A549 (cell line): ENCODE data around the gene PTPRK. TPM values are rescaled to one million over a fixed set of nuclear protein-coding genes. Genes with fewer than 3 reads are reported as not detected.

ENCODE experiments used
- ATAC-seq, 2 experiments: fragments of 200-7000 bp in 1 of 2; fragments of >200 bp in 1 of 2; cut with Nextera tagmentation in 1 of 2; cut with Tn5 transposase in 1 of 2; 3 replicates each; pipeline versions ENCODE4 v1.8.0 to v1.9.1; 2018 to 2020; ENCODE audit warnings: mild to moderate bottlenecking in 1 of 2, moderate library complexity in 1 of 2
- CTCF ChIA-PET: fragments of 300-600 bp; sonication (Branson Sonifier 250); formaldehyde crosslinking; extraction: SDS; loops from one replicate; lab custom pipeline; 2021; ENCODE audit warnings: antibody characterized with exemption, inconsistent platforms; lab: Yijun Ruan, JAX
- POLR2A ChIA-PET: fragments of 350-600 bp; formaldehyde crosslinking; extraction: SDS; loops from one replicate; lab custom pipeline; 2021; ENCODE audit warnings: antibody characterized with exemption, inconsistent platforms; lab: Yijun Ruan, JAX
- DNase-seq, 2 experiments: peaks; one replicate each; pipeline versions ENCODE4 v3.0.0 to v3.0.0-alpha.2; 2011 to 2016; ENCODE audit warnings: low read depth in 1 of 2, low spot score in 1 of 2
- FAIRE-seq: peaks from 2 replicates; lab custom pipeline; 2011; peaks lifted over from hg19 to GRCh38; lab: Jason Lieb, UNC
- H3K27ac ChIP-seq, 2 experiments: fragments of >200 bp; sonication (Bioruptor Twin); formaldehyde crosslinking; 3 replicates each; pipeline ENCODE4 v1.5.1; 2016 to 2017
- H3K4me1 ChIP-seq: fragments of >200 bp; sonication (Bioruptor Twin); formaldehyde crosslinking; 3 replicates; pipeline ENCODE4 v1.6.1; 2016
- H3K4me2 ChIP-seq: fragments of >200 bp; sonication (Bioruptor Twin); formaldehyde crosslinking; 3 replicates; pipeline ENCODE4 v1.6.1; 2016
- H3K4me3 ChIP-seq: fragments of >200 bp; sonication (Bioruptor Twin); formaldehyde crosslinking; 3 replicates; pipeline ENCODE4 v1.5.1; 2016
- H3K9me3 ChIP-seq: fragments of >200 bp; sonication (Bioruptor Twin); formaldehyde crosslinking; 3 replicates; pipeline ENCODE4 v1.6.1; 2016
- BHLHE40 ChIP-seq: IDR thresholded peaks from 2 replicates; pipeline ENCODE4 v1.6.1; 2012; ENCODE audit warnings: low read depth, low read length, inconsistent platforms
- CEBPB ChIP-seq, 2 experiments: fragments of >200 bp in 1 of 2; sonication (Bioruptor Twin) in 1 of 2; formaldehyde crosslinking in 1 of 2; IDR thresholded peaks; 2 replicates each; pipeline ENCODE4 v1.6.1; 2012 to 2016
- EHF ChIP-seq: fragments of 250-450 bp; sonication (Bioruptor Pico); IDR thresholded peaks from 2 replicates; pipeline ENCODE4 v1.5.0; 2020; ENCODE audit warnings: mild to moderate bottlenecking
- ESRRA ChIP-seq: fragments of 150-350 bp; IDR thresholded peaks from 2 replicates; pipeline ENCODE4 v1.6.1; 2014; ENCODE audit warnings: mild to moderate bottlenecking, low read length, borderline replicate concordance
- HDAC2 ChIP-seq: fragments of 200-600 bp; sonication (generic); IDR thresholded peaks from 2 replicates; pipeline ENCODE4 v1.6.1; 2016
- HMGXB4 ChIP-seq: fragments of 250-450 bp; sonication (Bioruptor Pico); IDR thresholded peaks from 2 replicates; pipeline ENCODE4 v1.5.0; 2021; ENCODE audit warnings: mild to moderate bottlenecking, moderate library complexity, borderline replicate concordance
- MAFK ChIP-seq: fragments of 450-650 bp; IDR thresholded peaks from 2 replicates; pipeline ENCODE4 v1.6.1; 2014; ENCODE audit not compliant: partially characterized antibody
- MYC ChIP-seq: IDR thresholded peaks from 2 replicates; pipeline ENCODE4 v1.6.1; 2012; ENCODE audit warnings: mild to moderate bottlenecking, inconsistent platforms, low read length, improper control_type of control experiment, borderline replicate concordance
- NFE2L2 ChIP-seq: fragments of 150-350 bp; conservative IDR thresholded peaks from 2 replicates; pipeline ENCODE4 v1.6.1; 2014; ENCODE audit warnings: low read length
- NPAS2 ChIP-seq: fragments of 250-450 bp; sonication (Bioruptor Pico); IDR thresholded peaks from 2 replicates; pipeline ENCODE4 v1.8.0; 2022; ENCODE audit warnings: mild to moderate bottlenecking, moderate library complexity, borderline replicate concordance
- TFCP2L1 ChIP-seq: fragments of 250-450 bp; sonication (Bioruptor Pico); IDR thresholded peaks from 2 replicates; pipeline ENCODE4 v1.5.0; 2021; ENCODE audit warnings: mild to moderate bottlenecking
- USF2 ChIP-seq: fragments of 450-650 bp; IDR thresholded peaks from 2 replicates; pipeline ENCODE4 v1.6.1; 2014; ENCODE audit warnings: antibody characterized with exemption
- WGBS: methylation state at CpG from one replicate; pipeline ENCODE4 v1.1.6; 2017; ENCODE audit errors: missing lambda C conversion rate; 5-methylcytosine and 5-hydroxymethylcytosine counted together
- polyA plus RNA-seq, 4 experiments: library from polyadenylated mRNA; depleted of rRNA in 3 of 4; stranded (reverse); fragments of >200 nt; fragmentation: RNase III in 1 of 4; extraction: RNeasy Plus Mini Kit Qiagen cat#74134 plus additional on column Dnase treatment in 1 of 4; gene quantifications; 2 replicates in 3 of 4; 3 replicates in 1 of 4; pipeline ENCODE4 v1.2.3, GENCODE V29; 2011 to 2017
- TF ChIP-seq, protein P1 (sequence below): fragments of >200 bp; sonication (Bioruptor Twin); formaldehyde crosslinking; IDR thresholded peaks from 3 replicates; pipeline ENCODE4 v1.5.1; 2016
- TF ChIP-seq, protein P2 (sequence below): fragments of 150-350 bp; IDR thresholded peaks from 2 replicates; pipeline ENCODE4 v1.6.1; 2014; ENCODE audit warnings: low read depth, mild to moderate bottlenecking, low read length
- TF ChIP-seq, protein P3 (sequence below): fragments of >200 bp; sonication (Bioruptor Twin); formaldehyde crosslinking; IDR thresholded peaks from 2 replicates; pipeline ENCODE4 v1.6.1; 2016
- TF ChIP-seq, protein P4 (sequence below): fragments of 250-450 bp; sonication (Bioruptor Pico); IDR thresholded peaks from 2 replicates; pipeline ENCODE4 v1.5.0; 2020; ENCODE audit warnings: low read depth, mild to moderate bottlenecking, moderate library complexity

PTPRK gene
- polyA plus RNA-seq, 2 of the 4 experiments (the other 2 are of a cell fraction): 14.4 to 16.1 TPM

- Histone ChIP-seq H3K9me3 (no peaks in the 10 kb centered on the region), H3K4me1 (peaks cover 18% of the 10 kb centered on the region; the same call in 2 of the 3 replicates), H3K27ac (no peak overlapping the region), H3K4me2 (no peak overlapping the region), H3K4me3 (no peak overlapping the region)
- FAIRE-seq (no peak), ATAC-seq (no peak), DNase-seq (no peak)
- TF ChIP-seq TFCP2L1 (CRISPR knock-in tag) (no peak), ESRRA (no peak), MAFK (no peak), HMGXB4 (no peak), HDAC2 (no peak), USF2 (no peak), MYC (no peak)
- TF ChIP-seq, protein P1, sequence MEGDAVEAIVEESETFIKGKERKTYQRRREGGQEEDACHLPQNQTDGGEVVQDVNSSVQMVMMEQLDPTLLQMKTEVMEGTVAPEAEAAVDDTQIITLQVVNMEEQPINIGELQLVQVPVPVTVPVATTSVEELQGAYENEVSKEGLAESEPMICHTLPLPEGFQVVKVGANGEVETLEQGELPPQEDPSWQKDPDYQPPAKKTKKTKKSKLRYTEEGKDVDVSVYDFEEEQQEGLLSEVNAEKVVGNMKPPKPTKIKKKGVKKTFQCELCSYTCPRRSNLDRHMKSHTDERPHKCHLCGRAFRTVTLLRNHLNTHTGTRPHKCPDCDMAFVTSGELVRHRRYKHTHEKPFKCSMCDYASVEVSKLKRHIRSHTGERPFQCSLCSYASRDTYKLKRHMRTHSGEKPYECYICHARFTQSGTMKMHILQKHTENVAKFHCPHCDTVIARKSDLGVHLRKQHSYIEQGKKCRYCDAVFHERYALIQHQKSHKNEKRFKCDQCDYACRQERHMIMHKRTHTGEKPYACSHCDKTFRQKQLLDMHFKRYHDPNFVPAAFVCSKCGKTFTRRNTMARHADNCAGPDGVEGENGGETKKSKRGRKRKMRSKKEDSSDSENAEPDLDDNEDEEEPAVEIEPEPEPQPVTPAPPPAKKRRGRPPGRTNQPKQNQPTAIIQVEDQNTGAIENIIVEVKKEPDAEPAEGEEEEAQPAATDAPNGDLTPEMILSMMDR: no peak
- 96% methylated on average over 5 of the region's 5 CpGs for WGBS
- ChIA-PET POLR2A (no interaction called here), CTCF (no interaction called here)
Observed at GRCh38 chr6:128068119-128068479, 452.3 kb downstream of the PTPRK start.

DNA sequence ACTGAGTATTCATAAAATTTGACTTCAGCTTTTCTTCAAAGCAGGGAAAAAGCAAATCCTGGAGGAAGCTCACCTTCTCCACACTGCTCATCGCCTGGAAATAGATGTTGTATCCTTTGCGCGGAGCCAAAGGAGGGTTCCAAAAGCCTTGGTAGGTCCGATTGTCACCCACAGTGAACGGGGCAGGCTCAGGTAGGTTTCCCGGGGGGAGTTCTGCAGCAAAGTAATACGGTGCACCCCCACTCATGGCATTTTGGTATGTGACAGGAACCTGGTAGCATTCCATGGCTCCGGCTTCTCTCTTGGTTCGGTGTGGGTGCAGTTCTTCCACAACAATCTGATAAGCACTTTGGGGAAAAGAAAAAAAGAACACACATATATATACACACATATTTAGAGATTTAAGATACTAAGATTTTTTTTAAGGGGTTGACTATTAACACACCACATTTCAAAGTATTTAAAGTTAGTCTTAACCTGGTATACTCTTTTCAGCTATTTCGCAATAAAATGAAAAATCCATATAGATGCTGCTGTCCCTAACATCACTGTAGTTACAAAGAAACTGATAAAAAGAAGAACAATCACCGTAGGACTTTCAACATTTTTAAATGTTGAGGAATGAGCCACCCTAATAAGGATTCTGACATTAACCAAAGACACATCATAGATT, 452.8 kb downstream of the PTPRK start:
- DNase-seq: no peak
- WGBS: 92% methylated on average over 11 of the region's 11 CpGs
- Histone ChIP-seq H3K4me1 (peaks cover 23% of the 10 kb centered on the region; the same call in 2 of the 3 replicates), H3K9me3 (no peaks in the 10 kb centered on the region), H3K27ac (no peak overlapping the region), H3K4me2 (no peak overlapping the region), H3K4me3 (no peak overlapping the region)
- POLR2A ChIA-PET: no interaction called here
- TF ChIP-seq CEBPB (IDR thresholded peaks at IDR 0.05): peak in 1 of 2 experiments; percentile 23; a peak in 1 of 4 replicates
- TF ChIP-seq, protein P2, sequence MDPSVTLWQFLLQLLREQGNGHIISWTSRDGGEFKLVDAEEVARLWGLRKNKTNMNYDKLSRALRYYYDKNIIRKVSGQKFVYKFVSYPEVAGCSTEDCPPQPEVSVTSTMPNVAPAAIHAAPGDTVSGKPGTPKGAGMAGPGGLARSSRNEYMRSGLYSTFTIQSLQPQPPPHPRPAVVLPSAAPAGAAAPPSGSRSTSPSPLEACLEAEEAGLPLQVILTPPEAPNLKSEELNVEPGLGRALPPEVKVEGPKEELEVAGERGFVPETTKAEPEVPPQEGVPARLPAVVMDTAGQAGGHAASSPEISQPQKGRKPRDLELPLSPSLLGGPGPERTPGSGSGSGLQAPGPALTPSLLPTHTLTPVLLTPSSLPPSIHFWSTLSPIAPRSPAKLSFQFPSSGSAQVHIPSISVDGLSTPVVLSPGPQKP: no peak
- TF ChIP-seq MYC: no peak
- CTCF ChIA-PET: no interaction called here
- no peak for FAIRE-seq
- no peak for ATAC-seq

GRCh38 chr6:128065072-128065471, 455.3 kb downstream of the PTPRK start:
- TF ChIP-seq, protein P3, sequence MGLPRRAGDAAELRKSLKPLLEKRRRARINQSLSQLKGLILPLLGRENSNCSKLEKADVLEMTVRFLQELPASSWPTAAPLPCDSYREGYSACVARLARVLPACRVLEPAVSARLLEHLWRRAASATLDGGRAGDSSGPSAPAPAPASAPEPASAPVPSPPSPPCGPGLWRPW: no peak
- TF ChIP-seq EHF (CRISPR knock-in tag) (no peak), BHLHE40 (no peak), NPAS2 (CRISPR knock-in tag) (no peak), NFE2L2 (no peak), USF2 (no peak)
- TF ChIP-seq, protein P4, sequence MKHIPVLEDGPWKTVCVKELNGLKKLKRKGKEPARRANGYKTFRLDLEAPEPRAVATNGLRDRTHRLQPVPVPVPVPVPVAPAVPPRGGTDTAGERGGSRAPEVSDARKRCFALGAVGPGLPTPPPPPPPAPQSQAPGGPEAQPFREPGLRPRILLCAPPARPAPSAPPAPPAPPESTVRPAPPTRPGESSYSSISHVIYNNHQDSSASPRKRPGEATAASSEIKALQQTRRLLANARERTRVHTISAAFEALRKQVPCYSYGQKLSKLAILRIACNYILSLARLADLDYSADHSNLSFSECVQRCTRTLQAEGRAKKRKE (CRISPR knock-in tag): no peak
- no peak overlapping the region for H3K27ac ChIP-seq
- ChIA-PET POLR2A (no interaction called here), CTCF (no interaction called here)
- peaks cover 26% of the 10 kb centered on the region; the same call in 2 of the 3 replicates for H3K4me1 ChIP-seq
- FAIRE-seq (no peak), ATAC-seq (no peak), DNase-seq (no peak)
- 91% methylated on average over 3 of the region's 3 CpGs for WGBS
- H3K4me3 ChIP-seq: no peak overlapping the region
- no peaks in the 10 kb centered on the region for H3K9me3 ChIP-seq
- H3K4me2 ChIP-seq: no peak overlapping the region
